HEK293T (cell line): ENCODE data around the gene TAS2R3.

ENCODE experiments used
- ARNT ChIP-seq: fragments of 450-650 bp; IDR thresholded peaks from 2 replicates; pipeline ENCODE4 v1.6.1; 2017; ENCODE audit warnings: mild to moderate bottlenecking
- BHLHE40 ChIP-seq: fragments of 450-650 bp; IDR thresholded peaks from 2 replicates; pipeline ENCODE4 v1.6.1; 2016; ENCODE audit warnings: mild to moderate bottlenecking, moderate library complexity, borderline replicate concordance
- CTBP1 ChIP-seq: fragments of 450-650 bp; IDR thresholded peaks from 2 replicates; pipeline ENCODE4 v1.6.1; 2016; ENCODE audit warnings: borderline replicate concordance
- FOXA1 ChIP-seq: fragments of 450-650 bp; IDR thresholded peaks from 2 replicates; pipeline ENCODE4 v1.6.1; 2016; ENCODE audit warnings: mild to moderate bottlenecking
- LEF1 ChIP-seq: fragments of 450-650 bp; IDR thresholded peaks from 2 replicates; pipeline ENCODE4 v1.6.1; 2017; ENCODE audit warnings: mild to moderate bottlenecking, borderline replicate concordance
- NFRKB ChIP-seq: fragments of 450-650 bp; IDR thresholded peaks from 2 replicates; pipeline ENCODE4 v1.6.1; 2016; ENCODE audit warnings: mild to moderate bottlenecking, moderate library complexity
- SP1 ChIP-seq: fragments of 450-650 bp; IDR thresholded peaks from 2 replicates; pipeline ENCODE4 v1.6.1; 2017
- SUZ12 ChIP-seq: fragments of 450-650 bp; IDR thresholded peaks from 2 replicates; pipeline ENCODE4 v1.6.1; 2016; ENCODE audit warnings: mild to moderate bottlenecking
- TF ChIP-seq, protein P1 (sequence below): fragments of 450-650 bp; IDR thresholded peaks from 2 replicates; pipeline ENCODE4 v1.6.1; 2016

DNA sequence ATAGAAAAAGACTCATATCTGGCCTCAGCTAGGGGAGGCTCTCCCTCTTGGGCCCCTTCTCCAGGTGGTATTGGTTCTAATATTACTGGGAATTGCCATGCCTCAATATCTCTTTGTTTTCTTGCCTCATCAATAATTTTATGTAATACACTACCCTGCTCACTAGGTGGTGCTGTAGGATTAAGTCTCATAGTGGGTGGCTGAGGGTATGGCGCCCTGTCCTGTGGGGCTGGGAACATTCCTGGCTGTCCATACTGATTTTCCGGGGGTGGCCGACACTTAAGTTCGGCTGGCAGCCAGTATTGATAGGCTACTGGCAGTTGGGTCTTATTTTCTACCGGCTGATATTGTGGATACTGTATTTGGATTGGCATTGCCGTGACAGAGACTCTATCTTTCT, 9.0 kb upstream of the TAS2R3 start:
- TF ChIP-seq SUZ12 (no peak), NFRKB (no peak), SP1 (no peak), FOXA1 (no peak), BHLHE40 (no peak), LEF1 (no peak), CTBP1 (no peak), ARNT (no peak)
- TF ChIP-seq, protein P1, sequence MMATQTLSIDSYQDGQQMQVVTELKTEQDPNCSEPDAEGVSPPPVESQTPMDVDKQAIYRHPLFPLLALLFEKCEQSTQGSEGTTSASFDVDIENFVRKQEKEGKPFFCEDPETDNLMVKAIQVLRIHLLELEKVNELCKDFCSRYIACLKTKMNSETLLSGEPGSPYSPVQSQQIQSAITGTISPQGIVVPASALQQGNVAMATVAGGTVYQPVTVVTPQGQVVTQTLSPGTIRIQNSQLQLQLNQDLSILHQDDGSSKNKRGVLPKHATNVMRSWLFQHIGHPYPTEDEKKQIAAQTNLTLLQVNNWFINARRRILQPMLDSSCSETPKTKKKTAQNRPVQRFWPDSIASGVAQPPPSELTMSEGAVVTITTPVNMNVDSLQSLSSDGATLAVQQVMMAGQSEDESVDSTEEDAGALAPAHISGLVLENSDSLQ, result no peak
